ENCODE measurements around the gene LMO2.

LMO2 gene

DNA sequence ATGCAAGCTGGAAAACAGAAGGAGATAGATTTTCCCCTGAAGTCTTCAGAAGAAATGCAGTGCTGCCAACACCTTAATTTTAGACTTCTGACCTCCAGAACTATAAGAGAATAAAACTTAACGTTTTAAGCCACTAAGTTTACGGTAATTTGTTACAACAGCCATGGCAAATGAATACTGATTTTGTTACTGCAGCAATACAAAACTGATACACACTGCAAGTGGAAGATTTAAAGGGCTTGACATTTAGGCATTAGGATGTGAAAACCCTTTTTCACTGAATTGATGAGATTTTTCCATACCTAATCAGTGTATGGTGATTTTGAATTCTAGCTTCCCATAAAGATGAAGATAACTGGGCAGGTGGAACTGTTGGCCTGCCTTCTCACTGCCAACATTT is 22.1 kb upstream of the LMO2 start:
- DNase-seq (ENCODE audit: low read depth) = no peak

DNA sequence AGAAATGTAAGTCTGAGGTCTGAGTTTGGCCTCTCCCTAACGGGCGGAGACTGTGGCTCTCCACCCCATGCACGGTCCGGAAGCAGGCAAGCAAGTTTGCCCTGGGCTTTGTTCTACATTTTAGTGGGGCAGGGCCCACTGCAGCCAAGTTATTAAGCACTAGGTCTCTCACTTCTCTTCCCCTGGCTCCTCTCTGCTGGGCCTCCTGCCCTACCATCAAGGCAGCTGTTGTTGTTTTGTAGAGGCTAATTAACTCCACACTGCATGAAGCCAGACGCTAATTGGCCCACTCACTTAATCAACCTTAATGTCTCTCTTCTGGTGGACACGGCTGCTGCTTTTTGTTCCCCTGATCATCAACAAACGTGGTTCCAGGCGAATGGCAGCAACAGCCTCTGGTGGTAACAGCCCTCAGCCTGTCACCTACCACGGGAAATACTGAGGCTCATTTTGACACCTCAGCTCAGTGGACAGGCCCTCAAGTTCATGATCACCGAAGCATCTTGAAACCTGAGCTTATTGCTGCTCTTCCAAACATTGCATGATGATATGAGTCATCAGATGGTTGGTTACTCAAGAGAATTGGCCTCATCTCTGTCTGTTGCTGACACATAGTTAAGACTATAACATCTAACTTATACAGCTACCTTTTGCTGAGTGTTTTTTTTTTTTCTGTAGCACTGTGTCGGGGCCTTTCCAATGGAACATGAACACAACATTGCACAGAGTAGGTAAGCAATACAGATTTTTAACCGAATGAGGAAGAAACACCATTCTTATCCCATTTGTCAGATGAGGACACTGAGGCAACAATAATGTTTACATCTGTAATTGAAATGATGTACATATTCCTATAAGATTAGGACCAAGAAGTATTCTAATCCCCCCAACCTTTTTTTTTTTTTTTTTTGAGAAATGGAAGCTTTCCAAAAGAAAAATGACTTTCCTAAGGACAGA is 20.8 kb upstream of the LMO2 start:
- no peak for DNase-seq (ENCODE audit: low read depth)

DNA sequence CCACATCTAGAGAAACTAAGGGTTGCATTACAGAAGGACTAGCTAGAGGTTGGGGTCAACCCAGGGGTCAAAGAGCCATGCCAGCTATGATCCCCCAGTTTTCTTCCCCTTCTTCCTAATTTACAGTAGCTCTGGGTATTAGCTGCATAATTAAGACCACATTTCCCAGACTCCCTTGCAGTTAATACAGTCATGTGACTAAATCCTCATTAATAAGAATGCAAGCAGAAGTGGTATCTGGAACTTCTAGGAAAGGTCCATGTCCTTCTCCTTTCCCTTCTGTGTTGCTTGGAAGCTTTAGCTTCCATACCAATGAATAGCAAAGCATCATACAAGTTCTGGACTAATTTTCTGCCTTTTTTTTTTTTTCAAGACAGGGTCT is 19.1 kb upstream of the LMO2 start:
- DNase-seq (ENCODE audit: low read depth) = no peak

DNA sequence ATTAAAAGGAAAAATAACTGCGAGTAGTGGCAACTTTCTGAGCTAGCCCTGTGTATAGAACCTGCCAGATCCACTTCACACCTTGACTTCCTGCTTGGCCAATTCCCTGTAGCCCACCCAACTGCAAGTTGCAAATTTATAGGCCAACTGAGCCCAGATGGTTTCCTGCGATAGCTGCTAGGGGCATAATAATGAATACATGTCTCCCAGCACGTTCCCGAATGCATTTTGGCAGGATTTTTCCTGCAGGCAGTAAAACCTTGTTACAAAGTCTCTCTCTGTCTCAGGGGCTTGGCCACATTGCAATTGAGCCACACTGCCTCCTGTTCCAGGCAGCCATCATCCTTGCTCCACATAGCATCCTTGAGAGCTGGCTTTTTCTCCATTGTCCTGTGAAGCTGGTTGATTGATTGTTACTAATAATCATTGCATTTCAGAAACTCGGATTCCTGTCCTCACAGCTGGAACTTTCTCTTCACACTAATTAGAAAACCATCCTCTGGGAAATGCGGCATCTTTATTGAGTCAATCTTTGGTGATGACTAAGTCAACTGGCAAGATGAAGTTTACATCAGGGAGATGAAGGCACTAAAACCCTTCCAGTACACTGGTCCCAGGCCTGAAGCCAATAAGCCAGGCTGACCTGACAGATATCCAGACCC is 18.6 kb upstream of the LMO2 start:
- DNase-seq (ENCODE audit: low read depth) = no peak

DNA sequence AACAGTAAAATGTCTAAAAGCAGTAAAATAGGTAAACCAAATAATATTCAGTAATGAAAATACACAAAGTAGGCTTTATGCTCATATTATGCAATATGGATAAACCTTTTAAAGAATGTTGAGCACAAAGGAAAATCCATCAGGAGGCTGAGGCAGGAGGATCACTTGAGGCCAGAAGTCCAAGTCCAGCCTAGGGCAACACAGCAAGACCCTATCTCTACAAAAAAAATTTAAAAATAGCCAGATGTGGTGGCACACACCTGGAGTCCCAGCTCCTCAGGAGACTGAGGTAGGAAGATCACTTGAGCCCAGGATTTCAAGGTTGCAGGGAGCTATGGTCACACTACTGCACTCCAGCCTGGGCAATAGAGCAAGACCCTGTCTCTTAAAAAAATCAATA is 17.7 kb upstream of the LMO2 start:
- DNase-seq (ENCODE audit: low read depth) = no peak

DNA sequence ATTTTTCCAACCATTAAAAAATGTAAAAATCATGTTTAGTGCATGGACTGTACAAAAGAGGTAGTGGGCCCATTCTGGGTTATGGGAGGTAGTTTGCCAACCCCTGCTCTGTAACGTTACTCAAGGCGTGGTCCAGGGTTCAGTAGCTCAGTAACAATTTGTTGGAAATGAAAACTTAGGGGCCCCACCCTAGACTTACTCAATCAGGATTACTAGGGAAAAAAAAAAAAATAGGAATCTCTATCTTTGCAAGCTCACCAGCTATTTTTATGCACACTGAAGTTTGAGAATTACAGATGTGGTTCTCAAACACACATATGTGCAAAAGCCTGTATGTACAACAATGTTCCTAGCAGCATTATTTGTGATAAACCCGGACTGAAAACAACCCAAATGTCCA is 17.3 kb upstream of the LMO2 start:
- DNase-seq (ENCODE audit: low read depth) = no peak

DNA sequence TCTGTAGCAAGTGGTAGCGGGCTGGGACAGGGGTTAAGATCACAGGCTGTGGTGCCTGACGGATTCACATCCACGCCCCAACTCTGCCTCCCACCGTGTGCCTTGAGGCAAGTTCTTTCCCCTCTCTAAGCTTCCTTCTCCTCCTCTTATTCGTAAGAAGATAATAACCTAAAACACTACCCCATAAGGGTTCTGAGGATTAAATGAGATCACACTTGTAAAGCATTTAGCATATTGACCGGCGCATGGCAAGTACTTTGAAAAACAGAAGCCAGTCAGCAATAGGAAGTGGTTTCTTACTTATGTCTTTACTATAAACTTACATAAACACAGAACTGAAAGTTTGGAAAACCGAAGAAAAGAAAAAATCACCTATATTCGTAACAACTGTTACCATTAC is 15.5 kb upstream of the LMO2 start:
- DNase-seq (ENCODE audit: low read depth) = no peak

DNA sequence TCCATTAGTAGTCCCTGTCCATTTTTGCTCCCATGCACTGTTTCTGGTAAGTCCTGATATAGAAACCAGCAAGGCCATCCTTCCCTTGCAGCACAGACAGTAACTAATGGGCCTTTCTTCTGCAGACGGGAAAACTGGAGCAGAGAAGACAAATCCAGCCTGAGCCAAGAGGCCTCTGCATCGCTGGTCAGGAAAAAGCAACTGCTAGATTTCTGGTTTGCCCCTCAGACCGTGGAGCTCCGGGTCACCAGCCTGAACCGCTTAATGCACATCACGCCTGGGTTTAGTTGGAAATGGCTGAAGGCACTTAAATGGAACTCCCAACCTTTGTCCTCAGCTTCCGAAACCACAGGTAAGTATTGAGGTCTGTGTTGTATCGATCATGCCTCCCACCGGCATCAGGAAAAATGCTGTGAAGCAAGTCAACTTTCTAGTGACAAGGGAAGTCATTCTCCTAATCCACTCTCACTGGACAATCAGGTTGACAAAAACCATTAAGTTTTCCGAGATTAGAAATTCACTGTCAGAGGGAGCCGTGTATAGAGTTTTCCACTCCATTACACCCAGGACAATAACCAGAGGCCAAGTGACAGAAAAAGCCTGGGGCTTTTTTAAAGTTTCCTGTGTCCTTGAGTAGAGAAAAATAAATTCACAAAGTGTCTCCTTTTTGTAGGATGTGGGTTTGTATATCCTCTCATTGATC is 14.8 kb upstream of the LMO2 start:
- DNase-seq (ENCODE audit: low read depth) = no peak

DNA sequence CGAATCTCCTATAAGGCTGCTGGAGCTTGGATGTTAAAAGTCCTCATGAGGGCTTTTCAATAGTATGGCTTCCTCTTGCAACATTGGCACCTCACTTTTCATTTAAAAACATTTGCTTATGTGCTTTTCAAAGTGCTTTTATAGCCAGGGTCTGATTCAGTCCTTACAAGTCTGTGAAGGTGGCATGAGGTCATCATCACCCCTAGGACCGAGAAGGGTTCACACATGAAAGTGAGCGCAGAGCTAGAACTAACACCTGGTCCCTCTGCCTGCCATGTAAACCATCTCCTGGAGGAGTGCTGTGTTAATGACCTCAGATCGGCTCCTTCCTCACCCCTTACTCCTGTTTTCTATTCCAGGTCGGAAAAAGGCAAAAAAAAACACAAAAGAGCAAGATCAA is 12.2 kb upstream of the LMO2 start:
- no peak for DNase-seq (ENCODE audit: low read depth)

DNA sequence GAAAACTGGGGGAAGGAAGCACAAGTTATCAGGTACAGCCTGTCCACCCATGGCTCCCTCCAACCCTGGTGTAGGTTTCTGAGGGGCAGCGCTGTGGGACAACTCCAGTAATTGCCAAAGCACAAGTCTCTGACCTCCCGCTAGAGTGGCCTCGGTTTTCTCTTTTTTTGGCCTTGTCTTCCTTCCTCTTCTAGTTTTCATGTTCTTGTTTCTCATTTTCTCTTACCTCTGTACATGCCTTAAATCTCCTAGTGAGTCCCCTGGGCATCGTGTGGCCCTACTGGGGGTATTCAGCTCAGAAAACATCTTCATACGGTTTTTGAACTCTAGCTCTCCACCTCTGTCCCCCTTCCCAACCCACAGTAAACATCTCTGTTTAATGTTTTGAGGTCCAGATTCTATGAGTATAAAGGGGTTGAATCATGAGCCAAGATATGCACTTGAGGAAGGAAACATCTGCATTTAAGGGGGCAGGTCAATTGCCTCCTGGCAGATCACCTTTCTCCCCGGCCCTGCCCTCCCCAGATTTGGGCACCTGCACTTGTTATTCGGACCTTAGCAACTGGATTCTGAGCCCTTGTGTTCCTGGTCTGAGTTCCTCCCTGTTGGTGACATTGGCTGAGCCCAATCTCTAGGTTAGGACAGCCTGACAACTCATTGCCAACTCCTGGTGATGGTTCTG is 8.4 kb upstream of the LMO2 start:
- DNase-seq (ENCODE audit: low read depth) = no peak

DNA sequence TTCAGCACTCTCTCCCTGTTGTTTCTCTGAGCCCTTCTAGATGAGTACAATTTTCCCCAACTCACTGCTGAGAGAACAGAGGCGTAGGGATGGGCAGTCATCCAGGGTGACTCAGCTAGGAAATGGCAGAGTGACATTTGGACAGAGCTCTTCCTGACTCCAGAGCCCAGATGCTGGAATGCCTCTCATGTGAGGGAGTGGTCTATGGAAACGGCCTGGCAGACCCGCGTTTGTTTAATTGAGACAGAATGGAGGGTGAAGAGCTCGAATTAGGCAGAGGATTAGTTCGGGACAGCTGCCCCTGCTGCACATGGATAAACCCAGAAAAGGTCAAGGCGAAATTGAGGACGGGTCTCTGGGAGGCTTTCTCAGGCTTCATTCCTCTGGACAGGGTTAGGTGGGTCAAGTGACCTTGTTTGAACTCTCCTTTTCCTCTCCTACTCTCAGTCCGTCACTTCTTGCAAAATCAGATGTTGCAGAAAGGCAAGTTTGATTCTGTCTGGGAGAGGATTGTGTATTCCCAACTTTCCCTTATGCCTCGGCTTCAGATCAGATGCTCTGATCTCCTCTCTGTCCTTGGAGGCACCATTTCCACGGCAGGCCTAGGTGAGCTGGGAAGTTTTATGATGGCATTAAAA is 7.6 kb upstream of the LMO2 start:
- DNase-seq (ENCODE audit: low read depth) = no peak

DNA sequence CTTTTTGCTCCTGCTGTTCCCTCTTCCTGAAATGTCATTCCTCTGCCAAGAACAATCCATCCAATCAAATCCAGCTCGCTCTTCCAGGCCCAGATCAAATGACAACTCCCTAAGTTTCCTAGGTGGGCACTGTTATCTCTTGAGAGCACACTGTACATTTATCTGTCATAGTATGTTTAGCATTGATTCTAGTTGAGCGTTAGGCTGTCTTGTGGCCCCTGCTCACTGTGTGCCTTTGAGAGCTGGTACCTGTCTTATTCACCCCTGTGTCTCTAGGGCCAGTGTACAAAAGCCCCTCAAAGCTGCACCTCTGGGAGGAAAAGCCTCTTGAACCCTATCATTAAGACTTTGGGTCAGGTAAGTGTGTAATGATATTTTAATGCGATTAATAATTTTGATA is 7.1 kb upstream of the LMO2 start:
- no peak for DNase-seq (ENCODE audit: low read depth)

DNA sequence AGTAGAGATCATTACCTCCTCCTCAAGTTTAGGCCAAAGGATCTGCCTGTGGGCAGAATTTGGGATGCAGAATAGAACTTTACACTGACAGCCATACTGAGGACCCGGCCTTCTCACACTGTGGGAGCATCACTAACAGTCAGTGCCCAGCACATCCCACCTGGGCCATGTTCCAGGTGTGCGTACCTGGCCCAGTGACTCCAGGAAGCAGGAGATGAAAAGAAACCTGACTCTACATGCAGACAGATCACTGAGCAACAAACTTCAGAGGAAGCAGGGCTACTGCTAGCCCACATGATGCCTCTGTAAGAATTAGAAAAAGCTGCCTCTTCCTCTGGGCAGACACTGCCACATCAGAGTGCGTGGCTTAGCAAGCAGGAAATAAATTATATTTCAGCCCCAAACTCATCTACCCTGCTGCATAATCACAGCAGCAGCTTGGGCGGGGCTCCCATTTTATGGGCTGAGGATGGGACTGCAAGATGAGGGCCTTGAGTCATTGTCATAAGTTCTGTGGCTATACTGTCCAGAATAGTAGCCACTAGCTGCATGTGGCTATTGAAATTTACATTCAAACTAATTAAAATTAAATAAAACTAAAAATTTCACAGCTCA is 6.0 kb upstream of the LMO2 start:
- DNase-seq (ENCODE audit: low read depth) = no peak

DNA sequence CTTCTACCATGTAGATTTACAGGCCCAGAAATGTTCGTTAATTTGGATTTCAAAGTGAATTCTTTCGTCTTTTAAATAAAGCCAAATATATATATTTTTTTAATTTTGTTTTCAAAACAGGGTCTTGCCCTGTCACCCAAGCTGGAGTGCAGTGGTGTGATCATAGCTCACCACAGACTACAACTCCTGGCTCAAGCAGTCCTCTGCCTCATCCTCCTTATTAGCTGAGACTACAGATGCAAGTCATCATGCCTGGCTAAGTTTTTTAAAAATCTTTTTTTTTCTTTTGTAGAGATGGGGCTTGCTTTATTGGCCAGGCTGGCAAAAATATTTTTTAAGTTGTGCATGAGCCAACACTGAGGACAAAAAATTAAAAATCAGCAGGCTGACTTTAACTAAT is 5.0 kb upstream of the LMO2 start:
- DNase-seq (ENCODE audit: low read depth) = no peak

DNA sequence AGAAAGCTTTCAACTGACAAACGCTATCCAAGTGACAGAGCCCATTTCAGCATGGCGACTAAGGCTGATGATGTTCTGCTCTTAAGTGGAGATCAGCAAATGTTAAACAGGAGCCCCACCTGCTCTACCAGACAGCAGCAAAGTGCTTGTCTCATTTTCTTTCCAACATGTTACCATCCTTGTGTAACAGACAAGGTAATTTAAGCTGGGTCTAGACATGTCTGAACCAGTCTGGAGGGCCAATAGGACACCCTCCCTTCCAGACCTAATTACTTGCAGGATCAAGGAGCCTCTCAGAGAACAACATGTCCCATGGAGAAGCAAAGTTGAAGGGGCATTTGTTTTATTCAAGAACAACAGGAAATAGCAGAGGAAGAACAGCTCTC is 3.9 kb upstream of the LMO2 start:
- DNase-seq (ENCODE audit: low read depth) = no peak

DNA sequence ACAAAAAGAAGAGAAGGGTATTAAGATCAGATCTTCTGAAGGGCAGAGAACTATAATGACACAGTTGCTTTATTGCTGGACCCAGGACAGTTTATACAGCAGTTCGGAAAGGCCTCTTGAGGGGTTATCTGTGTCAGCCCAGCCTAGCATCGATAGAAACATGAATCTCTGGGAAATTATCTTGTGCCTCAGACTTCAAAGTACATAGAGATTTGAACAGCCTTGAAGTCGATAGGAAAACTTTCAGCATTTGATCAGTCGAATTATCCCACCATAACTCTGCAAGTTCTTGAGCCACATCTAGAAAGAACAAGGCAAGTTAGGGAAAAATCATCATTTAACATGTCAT is 2.5 kb upstream of the LMO2 start:
- no peak for DNase-seq (ENCODE audit: low read depth)

DNA sequence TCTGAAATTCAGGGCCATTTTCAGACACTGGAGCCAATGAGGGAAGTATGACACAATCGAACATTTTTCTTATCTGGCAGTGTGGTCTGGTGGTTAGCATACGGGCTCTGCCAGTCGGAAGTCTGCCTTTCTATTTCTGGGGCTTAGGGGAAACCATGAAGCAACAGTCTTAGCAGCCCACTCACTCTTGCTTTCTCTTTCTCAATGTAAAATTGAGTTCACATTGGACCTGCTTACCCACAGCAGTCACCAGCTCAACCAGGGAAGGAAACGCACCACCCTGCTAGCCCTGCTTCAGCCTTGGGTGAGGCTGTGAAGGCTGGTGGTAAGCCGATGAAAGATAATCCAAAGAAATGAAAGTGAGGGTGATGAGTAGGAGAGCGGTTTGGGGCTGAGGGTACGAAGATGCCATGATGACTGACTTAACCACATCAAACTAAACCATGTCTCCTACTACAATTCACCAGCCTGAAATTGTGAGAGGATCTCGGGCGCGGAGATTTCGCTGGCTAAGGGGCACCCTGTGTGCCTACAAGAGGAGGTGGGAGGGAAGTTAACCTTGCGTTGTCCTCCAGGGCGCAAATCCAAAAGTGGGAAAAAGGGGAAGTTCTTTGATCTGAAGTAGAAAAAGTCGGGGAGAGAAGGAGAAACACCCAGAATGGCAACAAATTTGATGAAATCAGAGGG is 2.0 kb upstream of the LMO2 start:
- DNase-seq (ENCODE audit: low read depth) = peak; percentile 2

DNA sequence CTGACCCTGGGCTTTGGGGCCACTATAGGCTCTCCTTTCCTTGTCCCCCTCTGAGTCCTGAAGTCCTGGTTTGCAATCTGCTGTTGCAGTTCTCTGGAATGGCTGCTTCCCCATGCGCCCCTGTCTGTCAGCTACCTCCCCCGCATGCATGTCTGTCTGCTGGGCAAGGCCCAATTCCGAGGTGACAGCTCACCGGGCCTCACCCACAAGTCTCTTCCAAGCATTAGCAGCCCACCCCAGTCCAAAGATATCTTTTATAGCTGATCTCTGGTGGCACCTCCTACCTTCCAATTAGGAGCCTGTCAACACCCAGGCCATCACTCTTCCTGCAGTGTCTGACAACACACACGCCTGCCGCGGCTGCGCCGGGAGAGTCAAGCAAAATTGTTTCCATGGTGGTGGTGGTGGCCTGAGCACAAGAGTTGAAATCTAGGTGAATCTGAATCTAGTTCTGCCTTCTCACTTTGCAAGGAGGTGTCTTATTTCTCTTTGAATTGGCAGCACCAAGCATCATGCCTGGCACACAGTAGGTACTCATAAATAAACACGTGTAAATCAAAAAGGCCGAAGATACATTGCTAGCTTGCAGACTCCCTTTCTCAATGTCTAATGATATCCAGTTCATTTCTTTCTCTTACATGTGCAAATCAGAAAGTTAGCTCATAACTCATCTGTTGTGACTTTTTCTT is 1.2 kb upstream of the LMO2 start:
- no peak for DNase-seq (ENCODE audit: low read depth)

DNA sequence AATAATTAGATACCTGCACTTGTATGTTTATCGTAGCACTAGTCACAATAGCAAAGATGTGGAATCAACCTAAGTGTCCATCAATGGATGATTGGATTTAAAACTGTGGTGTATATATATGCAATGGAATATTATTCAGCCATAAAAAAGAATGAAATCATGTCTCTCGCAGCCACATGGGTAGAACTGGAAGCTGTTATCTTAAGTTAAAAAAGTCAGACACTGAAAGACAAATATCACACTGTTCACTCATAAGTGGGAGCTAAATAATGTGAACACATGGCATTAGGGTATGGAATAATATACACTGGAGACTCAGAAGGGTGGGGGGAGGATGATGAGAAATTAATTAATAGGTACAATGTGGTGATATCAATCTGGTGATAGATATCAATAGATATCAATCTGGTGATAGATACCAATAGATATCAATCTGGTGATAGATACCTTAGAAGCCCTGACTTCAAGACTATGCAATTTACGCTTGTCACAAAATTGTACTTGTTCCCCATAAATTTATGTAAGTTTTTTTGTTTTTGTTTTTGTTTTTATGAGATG is 2.0 kb downstream of the LMO2 start:
- DNase-seq (ENCODE audit: low read depth) = no peak

DNA sequence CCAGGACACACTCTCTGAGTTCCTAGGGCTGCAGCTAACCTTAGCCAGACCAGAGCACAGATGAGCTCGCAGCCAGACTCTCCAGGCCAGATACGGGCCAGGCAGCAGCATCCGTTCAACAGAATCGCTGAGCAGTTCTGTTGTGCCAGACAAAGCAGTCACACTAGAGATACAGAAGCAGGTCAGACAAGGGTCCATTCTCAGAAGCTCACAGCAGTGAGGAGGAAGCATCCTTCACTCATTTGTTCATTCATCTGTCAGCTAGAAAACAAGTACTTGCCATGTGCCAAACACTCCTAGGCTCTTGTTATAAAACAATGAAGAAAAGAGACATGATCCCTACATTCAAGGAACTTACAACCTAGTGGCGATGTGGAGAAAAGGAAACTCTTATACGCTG is 2.6 kb downstream of the LMO2 start:
- no peak for DNase-seq (ENCODE audit: low read depth)

Data from activated T-helper 1 cell treated with Interleukin-2 at 50 U/mL for 16 hours (primary cell).